Measurements from ENCODE around the gene ATF3.

The ATF3 gene

DNA sequence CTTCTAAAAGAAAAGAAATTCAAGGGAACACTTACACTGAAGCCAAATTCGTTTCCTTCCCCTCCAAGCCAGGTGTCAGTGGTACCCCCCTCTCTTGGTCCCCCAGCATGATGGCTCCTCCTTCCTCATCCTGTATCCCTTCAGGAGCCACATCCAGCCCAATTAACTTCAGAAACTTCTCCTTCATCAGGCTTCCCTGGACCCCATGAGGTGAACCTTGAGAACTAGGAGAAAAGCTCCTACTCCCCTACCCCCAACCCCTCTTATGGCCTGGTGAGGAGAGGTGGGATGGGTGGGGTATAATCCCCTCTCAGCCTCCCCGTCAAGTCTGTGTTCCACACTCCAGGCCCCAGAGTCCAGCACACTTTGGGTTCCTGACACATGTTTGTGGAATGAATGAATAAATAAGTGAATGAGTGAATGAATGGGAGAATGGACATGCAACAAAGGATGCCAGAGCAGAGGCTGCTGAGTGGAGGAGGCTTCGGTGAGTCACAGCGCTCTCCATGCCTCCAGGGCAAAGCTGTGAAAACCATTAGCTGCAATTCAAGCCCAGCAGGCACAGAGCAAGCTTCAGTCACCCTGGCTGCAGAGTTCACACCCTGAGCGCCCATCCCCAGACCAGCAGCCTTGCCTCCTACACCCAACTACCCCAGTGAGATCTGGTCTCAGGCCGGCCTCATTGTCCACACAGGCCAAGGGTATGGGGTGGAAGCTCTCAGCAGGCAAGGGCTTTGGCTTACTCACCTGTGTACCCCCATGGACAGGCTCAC is 47.3 kb downstream of the ATF3 start:
- peak; percentile 18 for DNase-seq

DNA sequence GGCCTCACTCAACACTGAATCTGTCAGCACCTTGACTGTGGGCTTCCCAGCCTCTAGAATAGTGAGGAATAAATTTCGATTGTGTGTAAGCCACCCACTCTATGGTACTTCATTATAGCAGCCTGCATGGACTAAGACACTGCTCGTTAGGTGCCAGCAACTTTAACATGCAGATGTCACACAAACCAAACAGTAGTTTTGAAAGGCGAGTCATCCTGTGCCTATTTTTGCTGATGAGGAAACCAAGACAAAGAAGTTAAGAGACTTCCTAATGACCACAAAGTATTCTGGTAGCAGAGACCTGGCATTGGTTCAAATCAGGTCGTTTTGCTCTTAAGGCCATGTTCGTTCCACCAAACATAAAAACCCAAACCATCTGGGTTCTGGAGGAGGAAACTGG is 48.2 kb downstream of the ATF3 start:
- no peak for DNase-seq

DNA sequence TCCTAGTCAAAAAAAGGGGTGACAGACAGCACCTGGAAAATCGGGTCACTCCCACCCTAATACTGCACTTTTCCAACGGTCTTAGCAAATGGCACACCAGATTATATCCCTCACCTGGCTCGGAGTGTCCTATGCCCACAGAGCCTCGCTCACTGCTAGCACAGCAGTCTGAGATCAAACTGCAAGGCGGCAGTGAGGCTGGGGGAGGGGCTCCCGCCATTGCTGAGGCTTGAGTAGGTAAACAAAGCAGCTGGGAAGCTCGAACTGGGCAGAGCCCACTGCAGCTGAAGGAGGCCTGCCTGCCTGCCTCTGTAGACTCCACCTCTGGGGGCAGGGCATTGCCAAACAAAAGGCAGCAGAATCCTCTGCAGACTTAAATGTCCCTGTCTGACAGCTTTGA is 49.7 kb downstream of the ATF3 start:
- DNase-seq, result peak; percentile 80

DNA sequence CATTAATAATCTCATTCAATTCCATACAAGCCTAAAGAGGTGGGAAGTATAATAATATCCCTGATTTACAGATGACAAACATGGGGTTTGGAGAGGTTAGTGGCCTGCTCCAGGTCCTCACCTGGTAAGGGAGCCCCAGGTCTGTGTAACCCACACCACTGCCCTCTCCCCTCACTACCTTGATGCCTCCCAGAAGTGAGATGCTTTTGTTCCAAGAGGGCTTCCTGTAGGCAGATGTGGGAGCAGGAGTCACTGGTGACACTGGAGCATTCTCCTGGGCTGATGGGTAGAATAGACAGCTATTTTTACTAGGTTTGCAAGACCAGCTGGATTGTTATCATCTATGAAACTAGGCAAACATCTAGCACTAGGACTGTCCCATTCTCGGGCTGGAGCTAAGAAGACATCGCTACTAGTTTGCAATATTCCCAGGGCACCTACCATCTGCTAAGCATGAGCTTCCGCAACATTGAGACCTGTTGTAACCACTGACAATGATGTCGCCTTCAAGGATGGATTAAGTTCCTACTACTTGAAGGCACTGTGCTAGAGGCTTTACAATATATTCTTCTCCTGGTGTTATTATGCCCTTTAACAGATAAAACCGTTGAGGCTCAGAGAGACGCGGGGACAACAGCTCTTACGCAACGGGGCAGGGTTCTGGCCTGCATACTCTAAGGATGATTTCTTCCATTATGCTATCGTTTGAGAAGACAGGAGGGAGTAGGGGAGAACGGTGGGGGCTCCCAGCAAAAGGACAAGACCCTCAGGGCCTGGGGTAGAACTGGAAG is 56.0 kb downstream of the ATF3 start:
- DNase-seq, result no peak

DNA sequence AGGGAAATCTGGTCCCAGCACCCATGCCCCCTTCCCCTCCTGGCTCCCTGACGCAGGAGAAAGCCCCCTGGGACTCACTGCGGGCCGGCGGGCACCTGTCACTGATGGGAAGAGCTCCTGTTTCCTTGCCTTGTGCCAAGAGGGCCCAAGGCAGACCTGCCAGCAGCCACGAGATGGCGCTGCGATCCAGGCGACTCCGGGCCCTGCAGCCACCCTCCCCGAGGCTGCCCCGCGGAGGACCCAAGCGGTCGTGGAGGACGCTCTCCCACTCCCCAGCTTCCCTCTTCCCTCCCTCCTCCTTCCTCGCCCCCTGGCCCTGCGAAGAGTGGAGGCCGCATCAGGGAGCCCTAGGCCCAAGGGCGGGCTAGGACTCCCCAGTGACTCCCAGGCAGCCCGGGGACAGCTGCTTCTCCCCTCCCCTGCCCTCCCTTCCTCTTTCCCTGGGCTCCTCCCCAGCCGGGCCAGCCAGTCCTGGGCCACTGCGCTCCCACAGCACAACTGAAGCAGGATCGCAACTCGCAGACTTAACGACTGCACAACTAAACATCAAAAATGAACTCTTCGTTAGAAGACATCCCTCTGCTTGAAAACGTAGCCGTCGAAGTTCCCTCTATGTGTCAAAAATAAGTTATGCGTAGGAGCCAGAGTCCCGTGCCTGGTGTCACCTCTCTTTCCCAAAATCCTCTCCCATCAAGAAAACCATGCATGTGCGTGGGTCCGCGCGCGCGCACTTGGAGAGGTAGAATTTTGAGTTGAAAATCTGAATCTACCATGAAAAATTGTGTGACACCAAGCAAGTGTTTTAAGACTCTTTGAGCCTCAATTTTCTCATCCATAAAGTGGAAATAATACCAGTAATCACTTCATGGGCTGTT is 56.9 kb downstream of the ATF3 start:
- peak; percentile 83 for DNase-seq

DNA sequence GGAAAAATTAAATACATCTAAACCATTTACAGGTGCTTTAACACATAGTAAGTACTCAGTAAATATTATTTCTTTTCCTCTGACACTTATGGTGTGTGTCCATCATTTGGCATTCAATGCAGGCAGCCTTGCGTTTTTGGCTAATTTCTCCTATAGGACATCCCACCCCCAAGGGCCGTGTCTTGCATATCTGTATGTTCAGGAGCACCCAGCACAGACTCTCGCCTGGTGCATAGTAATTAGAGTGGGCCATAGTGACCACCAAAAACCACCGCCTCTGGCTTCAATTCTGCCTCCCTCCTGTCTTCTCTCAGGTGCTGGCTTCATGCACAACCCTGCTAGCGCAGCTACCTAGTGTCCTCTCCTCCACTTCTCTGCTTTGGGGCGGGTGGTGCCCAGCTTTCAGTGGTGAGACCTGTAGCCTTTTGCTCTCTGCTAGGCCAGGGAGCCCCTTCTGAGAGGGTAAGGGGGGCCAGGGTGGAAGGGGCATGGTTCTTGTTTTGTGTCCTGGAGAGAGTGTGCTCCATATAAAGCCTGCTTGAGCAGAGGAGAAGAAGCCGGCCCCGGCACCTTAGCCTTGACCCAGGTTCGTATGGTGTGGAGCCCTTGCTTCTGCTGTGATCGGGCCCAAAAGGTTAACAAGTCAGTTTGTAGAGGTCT is 57.7 kb downstream of the ATF3 start:
- DNase-seq, result no peak

DNA sequence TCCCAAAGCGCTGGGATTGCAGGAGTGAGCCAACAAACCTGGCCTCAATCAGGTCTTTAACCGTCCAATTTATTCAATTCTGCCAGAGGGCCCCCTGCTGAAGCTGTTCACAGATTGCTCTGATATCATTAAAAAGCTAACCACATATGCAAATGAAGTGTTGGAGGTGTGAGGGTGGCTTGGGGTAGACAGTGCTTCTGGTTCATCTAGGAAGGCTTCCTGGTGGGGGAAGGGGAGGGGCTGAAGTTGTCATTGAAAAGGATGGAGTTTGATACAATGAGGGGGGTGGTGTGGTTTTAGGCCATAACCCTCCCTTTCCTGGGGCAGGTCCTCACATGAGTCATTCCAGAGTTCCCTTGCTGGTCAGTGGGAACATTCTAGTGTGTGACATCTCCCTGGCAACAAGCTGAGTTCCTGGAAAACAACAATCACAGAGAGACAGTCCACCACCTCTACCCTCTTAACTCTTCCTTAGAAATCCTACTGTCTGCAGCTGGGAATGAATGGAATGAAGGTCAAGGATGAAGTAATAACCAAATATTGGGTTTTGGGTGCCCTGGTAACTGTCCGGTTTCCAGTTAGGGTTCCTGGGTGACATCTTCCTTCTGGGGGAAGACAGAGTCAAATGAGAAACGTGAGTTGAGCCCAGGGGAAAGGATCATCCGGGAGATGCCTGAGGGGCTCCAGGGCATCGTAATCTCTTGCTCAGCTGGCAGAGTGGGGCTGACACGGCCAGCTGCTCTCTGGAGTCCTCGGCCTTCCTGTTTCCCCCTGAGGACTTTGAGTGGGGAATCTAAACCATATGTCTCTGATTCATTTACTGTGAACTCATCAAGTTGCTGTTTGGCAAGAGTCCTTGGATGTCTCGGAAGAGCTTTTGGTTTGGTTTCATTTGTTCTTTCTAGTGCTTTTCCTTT is 58.9 kb downstream of the ATF3 start:
- DNase-seq, result no peak

- DNase-seq, result no peak
Measured at GRCh38 chr1:212668477-212668876, 59.9 kb downstream of the ATF3 start.

- DNase-seq, result no peak
Measured at GRCh38 chr1:212669102-212669501, 60.5 kb downstream of the ATF3 start.

DNA sequence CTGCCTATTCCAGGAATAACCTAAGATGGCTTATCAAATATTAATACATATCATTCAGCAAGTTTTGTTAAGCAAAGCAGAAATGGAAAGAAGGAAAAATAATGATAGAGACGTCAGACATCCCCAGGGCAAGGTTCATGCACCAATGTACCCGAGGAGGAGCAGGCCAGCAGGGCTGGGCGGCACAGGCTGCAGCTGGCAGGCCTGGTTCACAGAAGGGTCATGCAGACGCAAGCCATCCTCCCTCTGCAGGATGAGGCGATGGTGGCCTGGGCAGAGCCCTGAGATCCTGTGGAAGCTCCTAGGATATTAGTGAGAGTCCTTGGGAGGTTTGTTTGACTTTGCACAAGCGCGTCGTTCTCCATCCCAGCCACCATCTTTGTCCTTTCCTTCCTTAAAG is 61.0 kb downstream of the ATF3 start:
- DNase-seq, result no peak

DNA sequence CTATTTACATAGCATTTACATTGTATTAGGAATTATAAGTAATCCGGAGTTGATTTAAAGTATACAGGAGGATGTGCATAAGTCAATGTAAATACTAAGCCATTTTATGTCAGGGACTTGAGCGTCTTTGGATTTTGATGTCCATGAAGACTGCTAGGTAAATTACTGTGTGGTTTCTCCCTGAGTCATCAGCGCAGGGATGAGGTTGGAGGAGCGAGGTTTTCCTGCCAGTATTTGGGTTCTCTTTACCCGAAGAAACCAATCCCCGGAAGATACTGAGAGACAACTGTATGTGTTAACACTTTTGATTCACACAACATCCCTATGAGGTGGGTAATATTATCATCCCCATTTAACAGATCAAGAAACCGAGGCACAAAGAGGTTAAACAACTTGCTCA is 61.7 kb downstream of the ATF3 start:
- no peak for DNase-seq

Data from DMS153 (cell line).